Smooth muscle cell (in vitro differentiated cells): Measurements from ENCODE around the gene ZNF827. TPM values are rescaled to one million over a fixed set of nuclear protein-coding genes. Genes with fewer than 3 reads are reported as not detected.

Source experiments
- DNase-seq: peaks from one replicate; lab custom pipeline; 2025; ENCODE audit not compliant: unreplicated experiment; lab: John Stamatoyannopoulos, UW
- H2AFZ ChIP-seq: fragments of 200-600 bp; sonication (generic); 2 replicates; pipeline ENCODE4 v1.6.0; 2016; ENCODE audit warnings: antibody characterized with exemption, low read depth, mild to moderate bottlenecking
- H3F3A ChIP-seq: fragments of 200-600 bp; sonication (generic); 2 replicates; pipeline ENCODE4 v1.6.0; 2017; ENCODE audit warnings: antibody characterized with exemption, low read depth
- H3K27ac ChIP-seq: fragments of 200-600 bp; sonication (generic); 2 replicates; pipeline ENCODE4 v1.5.1; 2016; ENCODE audit warnings: low read depth, mild to moderate bottlenecking
- H3K27me3 ChIP-seq: fragments of 200-600 bp; sonication (generic); 2 replicates; pipeline ENCODE4 v1.6.1; 2016; ENCODE audit warnings: low read depth, mild to moderate bottlenecking
- H3K36me3 ChIP-seq: fragments of 200-600 bp; sonication (generic); 2 replicates; pipeline ENCODE4 v1.5.1; 2016; ENCODE audit warnings: low read depth
- H3K4me1 ChIP-seq: fragments of 200-600 bp; sonication (generic); 2 replicates; pipeline ENCODE4 v1.5.1; 2016; ENCODE audit warnings: low read depth
- H3K4me2 ChIP-seq: fragments of 200-600 bp; sonication (generic); 2 replicates; pipeline ENCODE4 v1.6.0; 2016; ENCODE audit warnings: mild to moderate bottlenecking
- H3K4me3 ChIP-seq: fragments of 200-600 bp; sonication (generic); 2 replicates; pipeline ENCODE4 v1.5.1; 2016; ENCODE audit warnings: mild to moderate bottlenecking
- H3K79me2 ChIP-seq: fragments of 200-600 bp; sonication (generic); 2 replicates; pipeline ENCODE4 v1.6.0; 2016; ENCODE audit warnings: low read depth, mild to moderate bottlenecking
- H3K9ac ChIP-seq: fragments of 200-600 bp; sonication (generic); 2 replicates; pipeline ENCODE4 v1.6.0; 2016; ENCODE audit warnings: low read depth
- H3K9me3 ChIP-seq: fragments of 200-600 bp; sonication (generic); replicated peaks from 2 replicates; pipeline ENCODE4 v1.5.1; 2016; ENCODE audit warnings: low read depth
- H4K20me1 ChIP-seq: fragments of 200-600 bp; sonication (generic); 2 replicates; pipeline ENCODE4 v1.6.0; 2016; ENCODE audit warnings: low read depth
- CTCF ChIP-seq: fragments of 200-600 bp; sonication (generic); IDR thresholded peaks from 2 replicates; pipeline ENCODE4 v1.5.1; 2017; ENCODE audit warnings: borderline replicate concordance, mild to moderate bottlenecking, antibody characterized with exemption; ENCODE audit not compliant: insufficient read depth, poor library complexity, severe bottlenecking
- WGBS: methylation state at CpG from one replicate; pipeline ENCODE4 v1.1.7; 2016; ENCODE audit warnings: low lambda C conversion rate; 5-methylcytosine and 5-hydroxymethylcytosine counted together
- polyA plus RNA-seq: library from polyadenylated mRNA; unstranded; fragments of >200 nt; fragmentation: Nextera tagmentation; extraction: Ambion mirVana; gene quantifications from 2 replicates; pipeline ENCODE4 v1.2.1, GENCODE V29; 2016
- total RNA-seq: library from RNA; depleted of rRNA; stranded (reverse); fragments of >200 nt; gene quantifications from 2 replicates; pipeline ENCODE4 v1.2.3, GENCODE V29; 2014

Gene ZNF827
- total and polyA plus RNA-seq, 2 experiments from 2014 or later, result 6.5 to 12.8 TPM

- Histone ChIP-seq H3K79me2 (no peaks in the 10 kb centered on the region), H3K4me2 (peak overlapping the region; percentile 96), H3K9ac (peak overlapping the region; percentile 94), H3K27ac (peak overlapping the region; percentile 99), H3K27me3 (no peaks in the 10 kb centered on the region), H3F3A (peaks cover 28% of the 10 kb centered on the region), H4K20me1 (no peaks in the 10 kb centered on the region), H3K4me1 (peaks cover 21% of the 10 kb centered on the region), H3K9me3 (no peaks in the 10 kb centered on the region), H2AFZ (no peak overlapping the region), H3K4me3 (no peak overlapping the region), H3K36me3 (no peaks in the 10 kb centered on the region)
- WGBS, result 2% methylated on average over 2 of the region's 2 CpGs
- DNase-seq, result no peak
- TF ChIP-seq CTCF, result no peak
Measured at GRCh38 chr4:145735347-145735675, 203.3 kb downstream of the ZNF827 start.

GRCh38 chr4:145734576-145735346, 203.9 kb downstream of the ZNF827 start:
- DNase-seq, result peak; percentile 11
- H3K27me3 ChIP-seq, result no peaks in the 10 kb centered on the region
- peak overlapping the region; percentile 94 for H3K9ac ChIP-seq
- TF ChIP-seq CTCF, result no peak
- H3K79me2 ChIP-seq, result no peaks in the 10 kb centered on the region
- no peaks in the 10 kb centered on the region for H4K20me1 ChIP-seq
- peak overlapping the region; percentile 96 for H3K4me2 ChIP-seq
- H3F3A ChIP-seq, result peaks cover 28% of the 10 kb centered on the region
- H3K9me3 ChIP-seq, result no peaks in the 10 kb centered on the region
- no peaks in the 10 kb centered on the region for H3K36me3 ChIP-seq
- H2AFZ ChIP-seq, result no peak overlapping the region
- H3K27ac ChIP-seq, result peak overlapping the region; percentile 99
- H3K4me3 ChIP-seq, result peak overlapping the region; percentile 2
- 13% methylated on average over 14 of the region's 14 CpGs for WGBS
- H3K4me1 ChIP-seq, result peaks cover 21% of the 10 kb centered on the region

- Histone ChIP-seq H3K36me3 (no peaks in the 10 kb centered on the region), H3K4me3 (no peak overlapping the region), H3K9me3 (no peaks in the 10 kb centered on the region), H3K4me1 (peaks cover 21% of the 10 kb centered on the region), H3K4me2 (peak overlapping the region; percentile 96), H3K9ac (peak overlapping the region; percentile 94), H3K79me2 (no peaks in the 10 kb centered on the region), H3K27ac (peak overlapping the region; percentile 99), H4K20me1 (no peaks in the 10 kb centered on the region), H2AFZ (no peak overlapping the region), H3K27me3 (no peaks in the 10 kb centered on the region), H3F3A (peaks cover 28% of the 10 kb centered on the region)
- 79% methylated on average over 7 of the region's 7 CpGs for WGBS
- TF ChIP-seq CTCF, result no peak
- DNase-seq, result no peak
Measured at GRCh38 chr4:145734031-145734430, 204.6 kb downstream of the ZNF827 start.
